Esophagus muscularis mucosa (tissue), 4 donors: ENCODE results near the gene PFN2. TPM values are rescaled to one million over a fixed set of nuclear protein-coding genes. Genes with fewer than 3 reads are reported as not detected.
A peak's percentile ranks its signal among the peaks of the same experiment; 100 is the strongest.
"Not testable (repeated sequence)": the region's sequence is repeated elsewhere in the genome, so short reads cannot be mapped to it uniquely, and the experiment has no call there.

ENCODE experiments used
- DNase-seq: peaks from one replicate; pipeline ENCODE4 v3.0.0-alpha.2; 2017; ENCODE audit errors: extremely low spot score
- H3K27ac ChIP-seq, 4 donors: fragments of 200-600 bp; sonication (generic); replicated peaks in 1 of 4; 1 replicate in 3 of 4; 2 replicates in 1 of 4; pipeline ENCODE4 v1.5.1; 2016 to 2019; ENCODE audit warnings: mild to moderate bottlenecking in 1 of 4
- H3K27me3 ChIP-seq, 4 donors: fragments of 200-600 bp; sonication (generic); one replicate each; pipeline versions ENCODE4 v1.5.1 to v1.6.0; 2016 to 2019
- H3K36me3 ChIP-seq, 4 donors: fragments of 200-600 bp; sonication (generic); one replicate each; pipeline ENCODE4 v1.5.1; 2016 to 2019
- H3K4me1 ChIP-seq, 4 donors: fragments of 200-600 bp; sonication (generic); one replicate each; pipeline ENCODE4 v1.5.1; 2016 to 2019
- H3K4me3 ChIP-seq, 4 donors: fragments of 200-600 bp; sonication (generic); 1 replicate in 2 of 4; 2 replicates in 2 of 4; pipeline ENCODE4 v1.5.1; 2016 to 2019; ENCODE audit warnings: mild to moderate bottlenecking in 4 of 4, moderate library complexity in 1 of 4
- H3K9me3 ChIP-seq, 4 donors: fragments of 200-600 bp; sonication (generic); 1 replicate in 3 of 4; 2 replicates in 1 of 4; pipeline ENCODE4 v1.5.1; 2016 to 2019
- EP300 ChIP-seq: sonication (generic); formaldehyde crosslinking; IDR thresholded peaks from one replicate; pipeline ENCODE4 v1.6.1; 2017; ENCODE audit warnings: antibody characterized with exemption
- POLR2A ChIP-seq: fragments of 450-650 bp; IDR thresholded peaks from one replicate; pipeline ENCODE4 v1.6.1; 2017; ENCODE audit warnings: antibody characterized with exemption, moderate library complexity, mild to moderate bottlenecking, low read depth
- POLR2AphosphoS5 ChIP-seq, 2 donors: sonication (generic); formaldehyde crosslinking; IDR thresholded peaks; one replicate each; pipeline ENCODE4 v1.6.1; 2017; ENCODE audit warnings: antibody characterized with exemption in 2 of 2
- WGBS: methylation state at CpG from one replicate; pipeline ENCODE4 v1.1.5; 2018; 5-methylcytosine and 5-hydroxymethylcytosine counted together
- intact Hi-C: fragments of 100-400 bp; cut with DNase I; formaldehyde crosslinking; loops from one replicate; pipeline ENCODE4 v1.15.1; 2023
- total RNA-seq, 4 donors: library from RNA; depleted of rRNA; stranded (reverse); fragments of >200 nt; gene quantifications; one replicate each; pipeline versions ENCODE4 v1.1.0 to v1.2.1, GENCODE V29; 2016
- TF ChIP-seq, protein P1 (sequence below), 3 experiments: fragments of 200-600 bp in 2 of 3; fragments of 450-650 bp in 1 of 3; sonication (generic) in 2 of 3; IDR thresholded peaks; one replicate each; pipeline ENCODE4 v1.5.1; 2017 to 2019; ENCODE audit warnings: antibody characterized with exemption in 3 of 3, mild to moderate bottlenecking in 2 of 3, moderate library complexity in 1 of 3

PFN2 gene
- total RNA-seq, 4 donors from 2014 or later, result 46.4 to 56.1 (median 50.1) TPM

- Histone ChIP-seq H3K9me3 (no peaks in the 10 kb centered on the region), H3K27me3 (no peaks in the 10 kb centered on the region), H3K4me1 (peaks cover 11 to 13% (median 12%) of the 10 kb centered on the region in 4 donors), H3K4me3 (no peak overlapping the region), H3K36me3 (no peaks in the 10 kb centered on the region), H3K27ac (no peak overlapping the region)
- intact Hi-C loops, result no loop called here
- TF ChIP-seq POLR2A (no peak), EP300 (no peak), POLR2AphosphoS5 (IDR thresholded peaks at IDR 0.05) (no peak)
- TF ChIP-seq, protein P1, sequence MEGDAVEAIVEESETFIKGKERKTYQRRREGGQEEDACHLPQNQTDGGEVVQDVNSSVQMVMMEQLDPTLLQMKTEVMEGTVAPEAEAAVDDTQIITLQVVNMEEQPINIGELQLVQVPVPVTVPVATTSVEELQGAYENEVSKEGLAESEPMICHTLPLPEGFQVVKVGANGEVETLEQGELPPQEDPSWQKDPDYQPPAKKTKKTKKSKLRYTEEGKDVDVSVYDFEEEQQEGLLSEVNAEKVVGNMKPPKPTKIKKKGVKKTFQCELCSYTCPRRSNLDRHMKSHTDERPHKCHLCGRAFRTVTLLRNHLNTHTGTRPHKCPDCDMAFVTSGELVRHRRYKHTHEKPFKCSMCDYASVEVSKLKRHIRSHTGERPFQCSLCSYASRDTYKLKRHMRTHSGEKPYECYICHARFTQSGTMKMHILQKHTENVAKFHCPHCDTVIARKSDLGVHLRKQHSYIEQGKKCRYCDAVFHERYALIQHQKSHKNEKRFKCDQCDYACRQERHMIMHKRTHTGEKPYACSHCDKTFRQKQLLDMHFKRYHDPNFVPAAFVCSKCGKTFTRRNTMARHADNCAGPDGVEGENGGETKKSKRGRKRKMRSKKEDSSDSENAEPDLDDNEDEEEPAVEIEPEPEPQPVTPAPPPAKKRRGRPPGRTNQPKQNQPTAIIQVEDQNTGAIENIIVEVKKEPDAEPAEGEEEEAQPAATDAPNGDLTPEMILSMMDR (IDR thresholded peaks at IDR 0.05), result no peak
- no peak for DNase-seq
These were observed 28.3 kb downstream of the PFN2 start for GRCh38 chr3:149942409-149942808.

GRCh38 chr3:149941946-149942345 lies 28.7 kb downstream of the PFN2 start:
- DNase-seq, result no peak
- Histone ChIP-seq H3K4me3 (no peak overlapping the region), H3K36me3 (no peaks in the 10 kb centered on the region), H3K27me3 (no peaks in the 10 kb centered on the region), H3K4me1 (peaks cover 12 to 17% (median 14%) of the 10 kb centered on the region in 4 donors), H3K27ac (no peak overlapping the region), H3K9me3 (no peaks in the 10 kb centered on the region)
- intact Hi-C loops, result no loop called here
- TF ChIP-seq EP300, result no peak
- no peak for TF ChIP-seq POLR2AphosphoS5 (IDR thresholded peaks at IDR 0.05)
- TF ChIP-seq, protein P1 (IDR thresholded peaks at IDR 0.05), result no peak
- no peak for TF ChIP-seq POLR2A
- 90% methylated on average over 1 of the region's 1 CpG for WGBS

GRCh38 chr3:149941186-149941585 lies 29.5 kb downstream of the PFN2 start:
- Histone ChIP-seq H3K4me1 (peaks cover 12 to 19% (median 15%) of the 10 kb centered on the region in 4 donors), H3K27me3 (no peaks in the 10 kb centered on the region), H3K27ac (no peak overlapping the region), H3K36me3 (no peaks in the 10 kb centered on the region), H3K4me3 (no peak overlapping the region), H3K9me3 (no peaks in the 10 kb centered on the region)
- intact Hi-C loops, result no loop called here
- 98% methylated on average over 2 of the region's 2 CpGs for WGBS
- TF ChIP-seq, protein P1 (IDR thresholded peaks at IDR 0.05), result no peak
- TF ChIP-seq POLR2A (no peak), POLR2AphosphoS5 (IDR thresholded peaks at IDR 0.05) (no peak), EP300 (no peak)
- DNase-seq, result no peak

- H3K9me3 ChIP-seq, H3K36me3 ChIP-seq, H3K27ac ChIP-seq, H3K4me3 ChIP-seq, H3K27me3 ChIP-seq, DNase-seq, intact Hi-C loops: not testable (repeated sequence)
- 88% methylated on average over 3 of the region's 3 CpGs for WGBS
- H3K4me1 ChIP-seq, result peaks cover 12 to 29% (median 23%) of the 10 kb centered on the region in 4 donors
These were observed 32.2 kb downstream of the PFN2 start for GRCh38 chr3:149938392-149939055.

GRCh38 chr3:149936812-149937230 lies 33.9 kb downstream of the PFN2 start:
- Histone ChIP-seq H3K36me3 (no peaks in the 10 kb centered on the region), H3K4me1 (peaks cover 12 to 29% (median 23%) of the 10 kb centered on the region in 4 donors), H3K27me3 (no peaks in the 10 kb centered on the region), H3K9me3 (no peaks in the 10 kb centered on the region), H3K27ac (no peak overlapping the region), H3K4me3 (peak overlapping the region in 1 of 4 donors; percentile 17)
- intact Hi-C loops, result no loop called here
- no peak for DNase-seq
- 57% methylated on average over 7 of the region's 7 CpGs for whole genome bisulfite sequencing
- TF ChIP-seq POLR2A, result no peak
- TF ChIP-seq POLR2AphosphoS5 (IDR thresholded peaks at IDR 0.05), result peak in 1 of 2 donors; percentile 11
- TF ChIP-seq, protein P1 (IDR thresholded peaks at IDR 0.05), result peak; percentile 50 to 70 (median 57)
- no peak for TF ChIP-seq EP300
